Left renal pelvis (tissue), 4 donors: ENCODE measurements around the gene PPP4R4. TPM values are rescaled to one million over a fixed set of nuclear protein-coding genes. Genes with fewer than 3 reads are reported as not detected.
"Not testable (repeated sequence)": the region's sequence is repeated elsewhere in the genome, so short reads cannot be mapped to it uniquely, and the experiment has no call there.

ENCODE experiments used
- DNase-seq, 4 donors: peaks; one replicate each; pipeline ENCODE4 v3.0.0-alpha.2; 2013; ENCODE audit warnings: low read depth in 4 of 4, low spot score in 3 of 4
- polyA plus RNA-seq, 4 donors: library from polyadenylated mRNA; unstranded; fragments of 120-200 nt; gene quantifications; one replicate each; pipeline ENCODE4 v1.2.1, GENCODE V29; 2013; ENCODE audit not compliant: insufficient read length in 4 of 4

PPP4R4 gene
- polyA plus RNA-seq, 4 donors = 0.12 to 0.29 (median 0.18) TPM

DNA sequence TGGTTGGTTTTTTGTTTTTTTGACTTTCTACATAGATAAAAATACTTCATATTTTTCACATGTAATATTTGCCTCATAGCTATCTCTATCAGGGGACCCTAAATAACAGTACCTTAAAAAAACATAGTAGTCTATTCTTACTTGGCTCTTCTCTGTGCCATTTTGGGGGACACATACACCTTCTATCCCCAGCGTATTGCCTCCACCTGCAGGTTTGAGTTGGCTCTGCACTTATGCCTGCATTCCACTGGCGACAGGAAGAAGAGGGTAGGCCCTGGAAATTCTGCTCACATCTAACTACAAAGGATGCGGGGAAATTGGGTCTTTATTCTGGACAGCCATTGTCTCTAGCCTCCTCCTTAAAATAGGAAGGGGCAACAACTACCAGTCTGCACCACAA is 30.9 kb upstream of the PPP4R4 start:
- DNase-seq = no peak

DNA sequence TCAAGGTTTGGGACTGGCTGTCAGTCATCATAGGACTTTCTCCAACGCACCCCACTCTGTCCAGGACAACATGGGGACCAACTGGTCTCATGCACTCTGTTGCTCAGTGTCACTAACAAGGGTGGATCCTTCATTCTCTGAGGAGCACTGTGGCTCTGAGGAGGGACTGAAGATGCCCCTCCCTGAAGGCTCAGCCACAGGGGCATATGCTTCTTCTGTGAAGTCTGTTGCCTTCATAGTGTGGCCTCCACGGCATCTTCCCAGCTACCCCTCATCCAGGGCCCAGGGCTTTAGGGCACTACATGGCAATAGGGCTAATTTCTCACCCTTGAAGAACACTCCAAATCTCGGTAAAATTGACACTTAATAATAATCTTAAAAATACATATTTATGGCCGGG is 30.4 kb upstream of the PPP4R4 start:
- no peak for DNase-seq

DNA sequence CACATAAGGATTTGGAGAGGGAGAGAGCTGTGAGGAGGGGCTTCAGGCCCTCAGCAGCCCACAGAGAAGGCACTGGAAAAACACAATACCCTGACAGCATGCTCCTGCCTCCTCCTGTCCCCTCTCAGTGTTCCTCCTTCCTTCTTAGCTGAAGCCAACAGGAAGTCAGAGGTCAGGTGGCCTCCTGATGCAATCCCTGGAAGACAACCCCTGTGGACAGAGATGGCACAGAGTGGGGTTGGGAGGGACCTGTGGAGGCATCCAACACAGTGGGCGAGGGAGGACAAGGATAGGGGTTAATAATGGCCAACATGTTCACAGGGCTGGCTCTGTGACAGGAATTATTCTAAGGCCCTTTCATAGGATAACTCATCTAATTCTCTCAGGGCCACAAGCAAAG is 29.4 kb upstream of the PPP4R4 start:
- DNase-seq = no peak

- DNase-seq = no peak
Measured at GRCh38 chr14:94145902-94146527, 28.1 kb upstream of the PPP4R4 start.

GRCh38 chr14:94152676-94153075 is 21.4 kb upstream of the PPP4R4 start:
- no peak for DNase-seq

- no peak for DNase-seq
Measured at GRCh38 chr14:94153750-94154342, 20.3 kb upstream of the PPP4R4 start.

GRCh38 chr14:94156143-94156542 is 18.0 kb upstream of the PPP4R4 start:
- DNase-seq = not testable (repeated sequence)

DNA sequence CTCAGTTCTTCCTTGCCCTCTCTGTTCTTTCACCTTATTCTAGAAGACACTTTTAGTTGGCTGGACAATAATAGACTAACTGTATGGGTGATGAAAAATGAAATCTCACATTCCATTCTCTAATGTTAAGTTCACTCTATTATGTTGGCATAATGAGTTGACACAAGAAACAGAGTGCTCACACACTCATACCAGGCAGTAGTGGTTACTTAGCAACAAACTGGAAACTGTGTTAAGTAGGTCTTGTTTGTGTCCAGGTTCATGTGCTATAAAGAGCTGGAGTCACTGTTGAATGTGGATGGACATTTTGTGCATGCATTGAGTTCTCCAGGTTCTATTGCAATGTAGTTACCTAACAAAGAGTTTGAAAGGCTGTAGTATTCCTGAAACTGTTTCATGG is 16.9 kb upstream of the PPP4R4 start:
- DNase-seq = no peak

GRCh38 chr14:94158239-94158883 is 15.8 kb upstream of the PPP4R4 start:
- DNase-seq = no peak

GRCh38 chr14:94161058-94161457 is 13.1 kb upstream of the PPP4R4 start:
- no peak for DNase-seq

DNA sequence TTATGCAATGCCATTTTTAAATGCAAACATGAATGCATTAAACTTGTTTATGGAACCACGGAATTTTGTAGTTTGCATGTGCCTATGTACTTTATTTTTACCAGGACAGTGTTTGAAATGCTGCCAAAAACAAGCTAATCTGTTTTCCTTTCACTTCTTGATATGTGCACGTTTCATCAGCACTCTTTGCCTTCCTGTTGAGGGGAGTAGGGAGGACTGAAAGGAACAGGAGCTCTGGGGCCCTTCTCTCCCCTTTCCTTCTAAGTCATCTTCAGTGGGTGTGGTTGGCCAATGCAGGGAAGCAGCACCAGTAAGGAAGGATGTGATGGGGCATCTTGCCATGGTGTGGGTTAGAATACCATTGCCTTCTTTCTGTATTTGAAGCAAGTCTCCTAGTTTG is 12.1 kb upstream of the PPP4R4 start:
- no peak for DNase-seq

DNA sequence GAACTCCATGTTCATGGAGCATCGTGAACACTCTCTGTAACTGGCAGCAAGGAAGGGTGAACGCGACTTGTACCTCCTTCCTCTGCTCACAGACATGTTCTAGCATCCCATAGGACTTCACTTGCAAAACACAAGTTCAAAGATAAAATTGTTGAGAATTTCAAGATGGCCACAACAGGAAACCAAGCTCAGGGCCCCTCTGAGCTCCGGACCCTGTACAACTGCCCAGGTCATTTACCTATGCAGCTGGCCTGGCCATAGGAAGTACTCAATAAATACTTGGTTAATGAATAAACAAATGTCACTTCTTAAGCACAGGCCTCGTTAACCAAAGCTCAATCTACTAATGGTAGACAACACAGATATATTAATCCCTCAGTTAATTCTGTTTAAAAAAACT is 11.7 kb upstream of the PPP4R4 start:
- no peak for DNase-seq

- no peak for DNase-seq
Measured at GRCh38 chr14:94163796-94164195, 10.3 kb upstream of the PPP4R4 start.

DNA sequence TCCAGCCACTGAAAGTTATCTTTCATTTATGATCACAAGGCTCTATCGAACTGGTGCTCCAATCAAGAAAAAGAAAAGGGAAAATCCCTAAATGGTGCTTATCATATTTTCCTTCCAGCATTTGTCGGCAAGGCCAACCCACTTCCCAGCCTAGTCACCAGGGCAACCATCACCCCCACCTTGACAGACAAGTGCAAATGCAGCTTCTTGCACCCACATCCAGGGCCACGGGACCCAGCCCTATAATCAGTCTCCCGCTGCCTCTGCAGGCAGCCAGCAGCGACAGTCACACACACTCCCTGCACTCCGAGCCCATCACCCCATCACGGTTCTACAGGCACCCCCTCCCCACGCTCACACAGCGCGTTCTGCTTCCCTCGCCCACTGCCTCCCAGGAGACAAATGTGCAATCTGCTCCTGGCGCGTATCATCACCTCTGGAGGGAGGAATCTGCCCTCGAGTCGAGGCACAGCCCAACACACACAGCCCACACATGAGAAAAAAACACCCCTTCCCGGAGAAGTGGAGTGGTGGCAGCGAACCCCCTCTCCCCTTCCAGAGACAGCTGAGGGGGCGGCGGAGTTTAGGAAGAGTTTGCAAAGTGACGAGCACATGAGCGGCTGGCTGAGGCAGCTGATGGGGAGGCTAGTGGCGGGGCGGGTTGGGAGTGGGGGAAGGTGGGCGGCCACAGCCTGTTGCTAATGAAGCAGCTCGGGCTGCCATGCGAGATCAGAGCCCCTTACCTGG is 9.3 kb upstream of the PPP4R4 start:
- no peak for DNase-seq

DNA sequence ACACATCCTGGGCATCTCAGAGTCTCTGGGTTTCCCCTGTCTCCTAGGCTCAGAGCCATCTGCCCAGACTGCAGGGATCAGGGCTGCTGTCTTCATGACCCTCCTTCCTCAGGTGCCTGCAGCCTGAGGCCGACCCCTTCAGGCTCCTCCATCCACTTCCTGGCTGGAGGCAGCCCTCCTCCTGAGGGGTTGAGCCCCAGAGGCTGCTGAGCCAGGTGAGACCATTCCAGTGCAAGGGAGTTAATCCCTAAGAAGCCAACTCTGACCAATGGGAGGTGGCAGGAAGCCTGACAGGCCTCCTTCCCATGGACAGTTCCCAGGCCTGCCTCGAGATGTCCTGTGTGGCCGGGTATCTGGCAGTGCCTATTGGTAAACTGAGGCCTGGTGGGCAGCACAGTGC is 8.4 kb upstream of the PPP4R4 start:
- no peak for DNase-seq

DNA sequence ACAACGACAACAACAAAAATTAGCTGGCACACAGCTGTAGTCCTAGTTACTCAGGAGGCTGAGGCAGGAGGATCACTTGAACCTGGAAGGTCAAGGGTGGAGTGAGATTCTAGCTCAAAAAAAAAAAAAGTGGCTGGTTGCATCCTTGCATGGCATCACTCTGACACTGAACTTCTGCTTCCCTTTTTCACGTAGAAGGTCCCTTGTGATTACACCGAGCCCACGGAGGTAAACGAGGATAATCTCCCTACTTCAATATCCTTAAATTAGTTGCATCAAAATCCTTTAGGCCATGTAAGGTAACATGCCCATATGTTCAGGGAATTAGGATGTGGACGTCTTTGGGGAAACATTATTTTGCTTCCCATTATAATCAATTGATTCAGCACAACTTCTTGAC is 4.0 kb upstream of the PPP4R4 start:
- no peak for DNase-seq

DNA sequence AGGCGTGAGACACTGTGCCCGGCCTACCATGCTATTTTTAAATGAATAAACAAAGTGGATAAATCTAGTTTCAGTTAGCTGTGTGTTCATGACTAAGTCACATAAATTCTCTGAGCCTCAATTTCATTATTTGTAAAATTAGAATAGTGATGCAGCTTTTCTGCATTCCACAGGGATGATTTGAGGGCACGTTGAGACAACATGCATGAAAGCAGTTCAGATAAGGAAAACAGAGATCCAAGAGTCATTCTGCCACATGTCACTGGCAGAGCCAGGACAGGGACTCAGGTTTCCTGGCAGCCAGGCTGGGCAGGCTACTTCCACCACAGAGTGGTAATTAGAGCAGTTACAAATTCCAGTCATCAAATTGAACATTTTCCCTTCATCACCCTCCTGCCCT is 2.9 kb upstream of the PPP4R4 start:
- DNase-seq = no peak

DNA sequence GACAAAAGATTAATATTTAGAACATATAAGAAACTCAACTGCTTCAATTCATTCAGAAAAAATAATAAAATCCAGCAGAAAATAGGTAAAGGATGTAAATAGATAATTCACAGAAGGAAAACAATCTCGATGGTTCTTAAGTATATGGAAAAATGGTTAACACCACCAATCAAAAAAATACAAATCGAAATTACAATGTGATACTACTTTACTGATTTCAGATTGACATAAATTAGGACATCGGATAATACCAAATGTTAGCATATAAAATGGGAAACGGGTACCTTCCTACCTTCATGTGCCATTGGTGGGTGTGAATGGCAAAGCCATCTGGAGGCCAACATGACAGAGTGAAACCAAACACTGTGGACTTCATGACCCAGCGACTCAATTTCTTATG is 1.6 kb upstream of the PPP4R4 start:
- DNase-seq = no peak

GRCh38 chr14:94173471-94173884 is 644 bp upstream of the PPP4R4 start:
- DNase-seq = no peak

- DNase-seq = no peak
Measured at GRCh38 chr14:94174604-94175010, 485 bp downstream of the PPP4R4 start.

DNA sequence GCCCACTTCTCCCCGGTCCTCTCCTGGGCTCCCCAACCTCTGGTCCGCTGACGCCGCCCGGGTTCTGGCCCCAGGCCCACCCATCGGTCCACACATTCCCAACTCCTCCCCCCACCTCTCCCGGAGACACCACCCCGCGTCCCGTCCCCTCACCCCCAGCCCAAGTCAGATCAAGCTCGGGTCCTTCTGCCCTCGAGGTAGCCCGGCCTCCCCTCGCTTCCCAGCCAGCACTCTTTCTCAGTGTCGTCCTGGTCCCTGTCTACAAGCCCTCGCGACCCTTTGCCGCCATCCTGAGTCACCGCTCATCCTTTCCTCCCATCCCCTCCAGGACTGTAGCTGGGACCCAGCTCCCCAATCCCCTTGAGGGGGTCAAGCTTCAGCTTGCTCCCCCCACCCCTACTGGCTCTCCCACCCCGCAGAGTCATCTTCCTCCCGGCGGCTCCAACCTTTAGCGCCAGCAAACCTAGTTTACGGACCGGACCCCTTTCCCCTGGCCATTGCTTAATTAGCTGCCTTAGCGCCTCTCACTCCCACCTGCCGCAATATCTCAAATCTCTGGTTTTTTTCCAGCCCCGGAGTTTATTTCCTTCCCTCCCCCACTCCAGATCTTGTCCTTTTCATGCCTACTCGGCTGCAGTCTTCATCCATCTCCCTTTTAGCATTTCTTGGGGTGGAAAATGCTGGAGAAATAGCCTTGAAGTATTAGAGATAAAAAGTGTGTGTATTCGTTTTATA is 1.1 kb downstream of the PPP4R4 start:
- DNase-seq = no peak
